ENCODE data around the gene VSTM4.

VSTM4 gene, protein sequence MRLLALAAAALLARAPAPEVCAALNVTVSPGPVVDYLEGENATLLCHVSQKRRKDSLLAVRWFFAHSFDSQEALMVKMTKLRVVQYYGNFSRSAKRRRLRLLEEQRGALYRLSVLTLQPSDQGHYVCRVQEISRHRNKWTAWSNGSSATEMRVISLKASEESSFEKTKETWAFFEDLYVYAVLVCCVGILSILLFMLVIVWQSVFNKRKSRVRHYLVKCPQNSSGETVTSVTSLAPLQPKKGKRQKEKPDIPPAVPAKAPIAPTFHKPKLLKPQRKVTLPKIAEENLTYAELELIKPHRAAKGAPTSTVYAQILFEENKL

DNA sequence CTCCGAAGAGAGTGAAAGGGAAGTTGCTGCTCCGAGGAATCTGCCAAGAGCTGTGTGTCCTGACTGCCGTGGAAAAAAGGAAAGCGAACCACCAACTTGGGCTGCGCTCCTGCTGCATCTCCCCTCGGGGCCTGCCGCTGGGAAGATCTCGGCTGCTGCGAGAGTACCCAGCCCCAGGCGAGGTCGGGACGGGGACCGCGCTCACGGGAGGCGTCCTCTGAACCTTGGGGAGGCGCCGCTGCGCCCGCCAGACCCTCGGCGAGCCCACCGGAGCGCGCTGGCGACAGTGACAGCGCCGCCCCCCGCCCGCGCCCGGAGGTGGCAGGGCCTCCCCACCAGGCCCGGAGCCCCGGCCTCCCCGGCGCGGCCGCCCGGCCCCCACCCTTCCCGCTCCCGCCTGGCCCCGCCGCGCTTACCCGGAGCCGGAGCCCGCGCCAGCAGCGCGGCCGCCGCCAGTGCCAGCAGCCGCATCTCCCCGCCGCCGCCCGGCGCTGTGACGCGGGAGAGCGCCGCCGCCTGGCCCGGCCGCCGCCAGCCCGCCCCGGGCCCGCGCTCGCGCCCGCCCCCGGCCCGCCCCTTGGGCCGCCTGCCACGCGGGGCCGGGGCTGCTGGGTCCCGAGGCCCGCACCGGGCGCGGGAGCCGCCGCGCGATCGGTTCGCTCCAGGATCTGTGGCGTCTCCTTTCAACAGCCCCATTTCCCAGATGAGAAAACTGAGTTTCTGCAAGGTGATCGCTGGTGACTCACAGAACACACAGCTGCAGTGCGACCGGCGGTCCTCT, at the start of gene VSTM4:
Gene VSTM4, minus strand, starts transcription at position 508 of the 781 bp plus-strand sequence. Its CDS starts 37 bp downstream, at position 471.
- no peak for DNase-seq

DNA sequence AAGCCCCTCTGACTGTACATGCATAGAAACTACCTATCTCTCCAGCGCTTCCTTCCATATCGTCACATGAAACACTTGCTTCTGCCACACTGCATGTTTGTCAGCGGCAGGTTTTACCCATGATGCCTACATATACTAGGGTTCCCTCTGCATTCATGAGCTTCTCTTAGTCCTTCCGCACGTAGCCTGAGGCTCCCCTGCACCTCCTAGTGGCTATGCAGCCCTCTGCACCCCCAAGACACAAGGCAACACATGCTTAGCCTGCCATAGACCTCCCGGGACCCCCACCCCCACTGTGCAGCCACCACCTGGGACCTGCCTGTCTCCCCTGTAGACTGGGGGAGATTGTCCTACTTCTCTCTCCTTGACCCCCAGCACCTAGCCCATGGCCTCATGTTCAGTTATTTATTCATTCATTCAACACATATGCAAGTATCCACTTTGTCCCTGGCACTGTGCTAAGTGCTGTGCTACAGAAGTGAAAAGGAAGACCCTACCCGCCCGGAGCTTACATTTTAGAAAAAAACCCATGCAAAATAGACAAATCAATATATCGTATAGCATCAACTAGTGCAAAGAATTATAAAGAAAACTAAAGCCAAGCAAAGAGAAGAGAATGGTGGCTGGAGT, 49.4 kb upstream of the VSTM4 start:
- DNase-seq = no peak

DNA sequence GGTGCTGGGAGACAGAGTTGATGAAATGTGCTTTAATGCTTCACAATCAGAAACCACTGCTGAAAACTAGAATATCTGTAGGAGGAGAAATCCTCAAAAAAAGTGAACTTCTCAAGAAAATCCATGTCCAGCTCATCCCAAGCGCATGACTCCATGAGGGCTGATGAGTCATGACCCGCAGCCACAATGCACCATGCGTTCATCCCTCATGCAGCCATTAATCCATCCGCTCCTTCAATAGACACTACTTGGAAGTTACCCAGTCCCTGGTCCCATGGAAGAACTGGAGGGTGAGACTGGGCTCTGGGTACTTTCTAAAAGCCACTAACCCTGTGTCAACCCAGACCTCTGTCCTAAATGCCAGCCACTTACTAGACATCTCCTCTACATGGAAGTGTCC, 48.4 kb upstream of the VSTM4 start:
- no peak for DNase-seq

DNA sequence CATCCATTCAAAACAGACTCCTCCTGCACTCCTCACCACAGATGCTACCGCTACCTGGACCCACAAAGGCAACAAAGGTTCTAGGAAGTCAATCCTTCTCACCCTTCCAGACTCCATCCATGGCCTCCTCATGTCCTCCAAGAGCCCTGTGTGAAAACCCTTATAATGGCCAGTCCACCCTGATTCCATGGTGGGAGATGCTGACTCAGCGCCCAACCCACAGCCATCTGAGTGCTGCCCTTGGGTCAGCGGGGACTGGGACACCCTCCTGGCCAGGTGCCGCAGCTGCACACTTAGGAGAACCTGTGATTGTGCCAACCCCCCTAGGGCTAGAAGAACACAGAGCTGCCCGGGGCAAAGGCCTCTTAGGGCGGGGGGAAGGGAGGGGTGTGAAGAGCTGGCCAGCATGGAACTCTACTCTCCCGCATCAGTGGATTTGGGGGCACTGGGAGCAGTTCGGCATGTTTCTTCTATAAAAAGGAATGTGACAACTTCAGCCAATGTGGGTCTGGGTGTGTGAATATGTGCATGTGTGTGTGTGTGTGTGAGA, 47.5 kb upstream of the VSTM4 start:
- DNase-seq = no peak

DNA sequence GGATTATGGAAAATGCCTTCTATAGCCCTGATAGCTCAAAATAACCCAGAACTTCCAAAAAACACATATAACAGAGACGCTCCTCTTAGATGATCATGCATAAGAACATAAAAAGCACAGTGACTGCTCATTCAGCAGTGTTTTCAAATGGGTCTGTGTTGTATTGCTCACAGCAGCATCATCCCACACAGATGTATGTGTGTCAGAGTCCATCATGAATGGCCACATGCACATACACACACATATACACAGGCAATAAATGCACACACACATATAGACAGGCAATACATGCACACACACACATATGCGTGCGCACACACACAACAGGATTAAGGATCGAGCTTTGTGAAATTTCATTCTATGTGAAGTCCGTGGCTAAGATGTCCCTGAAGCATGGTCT, 46.7 kb upstream of the VSTM4 start:
- DNase-seq = no peak

DNA sequence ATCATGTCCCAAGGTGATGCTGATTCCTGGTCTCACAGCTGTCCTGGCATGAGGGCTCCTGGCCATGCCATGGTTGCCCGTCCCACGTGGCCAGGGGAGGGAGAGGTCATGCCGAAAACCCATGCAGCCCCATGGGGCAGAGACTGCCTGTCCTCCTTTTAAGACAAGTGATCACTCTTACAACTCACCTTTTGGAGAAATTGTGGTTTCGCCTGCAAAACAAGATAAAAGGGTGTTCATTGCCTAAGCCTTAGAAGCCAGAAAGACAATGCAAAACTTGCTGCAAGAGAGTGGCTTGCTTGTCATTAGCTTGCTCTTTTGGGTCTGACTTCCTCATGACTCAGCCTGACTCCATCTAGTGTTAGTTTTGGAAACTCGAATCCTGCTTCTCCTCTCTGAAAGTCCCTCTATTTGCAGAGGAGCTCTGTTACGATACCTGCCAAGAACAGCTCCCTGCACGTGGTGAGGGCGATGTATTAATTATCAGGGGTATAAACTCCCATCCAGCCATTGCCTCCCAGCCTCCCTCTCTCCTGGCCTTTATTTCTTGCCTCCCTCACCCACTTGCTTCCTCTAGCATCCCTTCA, 46.2 kb upstream of the VSTM4 start:
- DNase-seq = no peak

DNA sequence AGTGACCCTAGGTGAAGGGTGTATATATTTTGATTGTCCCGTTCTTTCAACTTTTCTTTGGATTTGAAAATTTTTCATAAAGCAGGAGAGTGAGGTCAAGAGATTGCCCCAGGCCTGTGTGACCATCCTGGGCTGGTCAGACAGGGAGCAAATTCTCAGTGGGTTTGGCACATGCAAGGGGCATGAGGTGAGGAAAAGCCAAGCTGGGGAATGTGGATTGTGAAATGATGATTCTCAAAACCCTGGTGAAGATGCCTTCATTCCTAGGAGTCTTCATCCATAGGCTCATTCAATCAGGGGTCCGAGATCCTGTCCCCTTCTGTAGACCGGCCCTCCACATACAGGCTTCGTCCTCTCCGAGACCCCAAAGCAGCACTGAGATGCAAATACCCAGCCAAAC, 45.5 kb upstream of the VSTM4 start:
- no peak for DNase-seq

DNA sequence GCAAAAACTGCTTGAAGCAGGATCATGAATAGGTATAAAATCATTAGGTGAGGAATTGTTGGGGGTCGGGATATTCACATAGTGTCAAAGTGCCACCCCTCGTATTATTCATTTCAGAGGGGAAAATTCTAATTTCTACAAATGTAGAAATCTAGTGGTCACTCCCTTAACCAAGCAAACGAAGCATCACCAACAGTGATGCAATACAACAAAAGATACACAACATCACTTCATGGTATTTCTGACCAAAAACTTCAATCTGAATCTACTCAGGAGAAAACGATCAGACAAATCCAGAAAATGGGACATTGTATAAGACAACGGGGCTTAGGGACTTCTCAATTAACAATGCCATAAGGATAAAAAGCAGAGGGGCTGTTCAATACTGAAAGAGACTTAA, 44.8 kb upstream of the VSTM4 start:
- DNase-seq = no peak

DNA sequence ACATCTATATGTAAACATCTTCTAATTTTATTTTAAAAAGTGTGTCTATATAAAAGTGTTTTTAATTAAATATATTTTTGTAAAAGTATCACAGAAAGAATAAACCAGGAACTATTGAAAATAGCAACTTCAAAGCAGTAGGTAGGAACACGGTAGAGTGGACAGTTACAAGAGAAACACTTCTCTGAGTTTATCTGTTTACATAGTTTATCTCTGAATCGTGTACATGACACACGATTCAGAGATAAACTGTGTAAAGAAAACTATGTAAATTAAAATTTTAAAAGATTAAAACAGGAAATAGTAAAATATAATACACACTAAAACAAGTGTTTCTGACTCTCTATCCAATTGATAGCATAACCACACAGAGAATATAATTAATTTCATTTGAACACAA, 43.6 kb upstream of the VSTM4 start:
- DNase-seq = no peak

DNA sequence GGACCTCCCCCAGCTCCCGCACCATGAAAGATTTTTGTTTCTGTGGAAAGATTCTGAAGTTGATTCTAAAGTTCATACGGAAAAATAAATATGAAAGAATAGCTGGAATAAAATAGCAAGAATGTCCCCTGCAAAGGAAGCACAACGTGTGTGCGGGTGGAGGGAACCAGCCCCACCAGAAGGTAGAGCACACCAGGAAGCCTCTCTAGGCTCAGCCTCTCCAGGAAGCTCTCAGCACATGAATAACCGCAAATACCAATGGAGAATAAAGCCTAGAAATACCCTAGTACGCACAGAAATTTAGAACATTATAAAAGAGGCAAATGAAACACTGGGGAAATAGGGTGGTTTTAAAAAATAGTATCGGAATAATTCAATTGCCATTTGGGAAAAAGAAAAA, 43.1 kb upstream of the VSTM4 start:
- no peak for DNase-seq

DNA sequence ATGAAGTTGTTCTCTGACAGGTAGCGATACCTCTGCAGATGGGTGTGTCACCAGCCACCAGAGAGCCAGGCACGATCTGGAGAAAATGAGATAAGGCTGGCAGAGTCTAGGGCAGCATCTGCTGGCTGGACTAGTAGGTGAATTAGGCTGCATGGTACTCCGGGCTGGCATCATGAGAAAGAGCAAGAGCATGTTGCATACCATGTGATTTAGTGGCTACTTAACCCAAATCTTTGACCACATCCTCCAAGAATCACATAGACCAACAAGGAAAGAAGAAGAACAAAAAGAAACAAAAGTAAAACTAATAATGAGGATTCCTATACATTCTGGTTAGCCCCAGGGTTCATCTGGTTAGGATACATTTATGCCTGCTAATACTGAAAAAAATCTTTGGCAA, 41.9 kb upstream of the VSTM4 start:
- no peak for DNase-seq

DNA sequence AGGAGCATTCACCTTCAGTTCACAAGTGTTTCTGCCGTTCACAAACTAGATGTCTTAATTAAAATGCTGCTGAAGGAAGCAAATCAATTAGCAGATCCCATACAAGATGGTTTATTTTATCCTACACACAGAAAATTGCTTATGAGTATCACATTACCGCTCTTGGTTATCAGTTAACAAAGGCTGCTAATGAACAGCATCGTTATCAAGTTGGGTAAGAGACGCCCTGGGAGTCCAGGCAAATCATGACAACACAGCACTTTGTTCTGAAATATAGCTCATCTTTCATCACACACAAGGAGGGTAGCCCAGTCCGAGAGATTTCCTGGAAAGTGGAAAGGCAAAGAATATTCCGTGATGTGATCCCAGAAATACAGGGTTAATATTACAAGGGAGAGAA, 39.3 kb upstream of the VSTM4 start:
- no peak for DNase-seq

DNA sequence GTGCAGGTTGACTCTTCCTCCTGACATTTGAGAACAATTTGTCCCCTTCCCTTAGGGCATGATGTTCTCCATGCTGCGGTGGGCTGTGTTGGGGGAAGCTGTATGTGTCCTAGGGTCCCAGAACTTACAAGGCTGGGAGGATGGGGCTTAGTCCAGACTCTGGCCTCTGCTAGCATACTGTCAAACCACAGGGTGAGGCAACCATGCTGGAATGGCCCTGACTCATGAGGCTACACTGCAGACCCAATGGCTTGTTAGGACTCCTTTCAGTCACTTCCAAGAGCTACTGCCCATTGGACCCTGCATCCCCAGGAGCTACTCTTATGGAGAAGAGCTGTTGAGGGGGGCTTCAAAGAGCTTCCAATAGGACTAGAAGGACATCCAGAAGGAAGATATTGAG, 38.6 kb upstream of the VSTM4 start:
- DNase-seq = no peak

DNA sequence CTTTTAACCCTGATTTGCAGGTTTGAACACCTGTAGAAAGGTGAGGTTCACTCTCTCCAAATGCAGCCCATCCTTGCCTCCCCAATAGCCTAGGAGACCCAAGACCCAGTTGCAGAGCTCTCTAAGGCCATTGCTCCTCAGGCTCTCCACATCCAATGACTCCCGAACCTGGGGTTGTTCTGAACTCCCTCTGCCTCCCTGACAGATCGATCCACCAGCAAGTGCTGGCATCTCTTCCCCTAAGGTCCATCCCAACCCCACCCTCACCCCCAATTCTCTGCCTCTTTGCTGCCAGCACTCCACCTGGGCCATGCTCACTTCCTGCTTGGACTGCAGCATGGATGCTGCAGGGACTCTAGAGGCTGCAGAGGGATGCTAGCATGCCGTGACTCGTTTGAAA, 37.8 kb upstream of the VSTM4 start:
- no peak for DNase-seq

DNA sequence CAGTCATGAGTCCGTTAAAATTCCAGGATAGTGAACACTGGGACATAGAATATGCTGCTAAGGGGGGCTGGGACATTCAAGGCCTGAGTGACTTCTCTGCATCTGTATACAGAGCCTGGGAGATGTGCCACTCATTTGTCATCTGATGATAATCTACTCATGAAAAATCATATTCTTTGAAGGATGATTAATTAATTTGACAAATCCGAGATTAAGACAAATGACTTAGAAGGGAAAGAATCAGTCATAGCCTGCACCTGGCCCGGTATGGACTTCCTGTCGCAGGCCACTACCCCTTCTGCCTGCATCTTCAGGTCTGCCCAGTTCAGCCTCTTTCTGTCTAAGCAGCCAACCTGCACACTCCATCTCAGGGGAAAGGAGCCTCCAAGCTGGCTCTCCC, 37.3 kb upstream of the VSTM4 start:
- no peak for DNase-seq

DNA sequence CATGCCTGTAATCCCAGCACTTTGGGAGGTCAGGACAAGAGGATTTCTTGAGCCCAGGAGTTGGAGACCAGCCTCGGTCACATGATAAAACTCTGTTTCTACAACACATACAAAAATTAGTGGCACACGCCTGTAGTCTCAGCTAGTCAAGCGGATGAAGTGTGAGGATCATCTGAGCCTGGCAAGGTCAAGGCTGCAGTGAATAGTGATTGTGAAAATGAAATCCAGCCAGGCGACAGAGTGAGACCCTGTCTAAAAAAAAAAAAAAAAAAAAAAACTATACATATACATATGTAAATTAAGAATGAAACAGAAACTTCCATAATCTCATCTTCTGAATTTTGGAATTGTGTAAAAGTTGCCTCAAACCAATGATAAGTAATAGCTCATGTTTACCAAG, 36.7 kb upstream of the VSTM4 start:
- DNase-seq = no peak

DNA sequence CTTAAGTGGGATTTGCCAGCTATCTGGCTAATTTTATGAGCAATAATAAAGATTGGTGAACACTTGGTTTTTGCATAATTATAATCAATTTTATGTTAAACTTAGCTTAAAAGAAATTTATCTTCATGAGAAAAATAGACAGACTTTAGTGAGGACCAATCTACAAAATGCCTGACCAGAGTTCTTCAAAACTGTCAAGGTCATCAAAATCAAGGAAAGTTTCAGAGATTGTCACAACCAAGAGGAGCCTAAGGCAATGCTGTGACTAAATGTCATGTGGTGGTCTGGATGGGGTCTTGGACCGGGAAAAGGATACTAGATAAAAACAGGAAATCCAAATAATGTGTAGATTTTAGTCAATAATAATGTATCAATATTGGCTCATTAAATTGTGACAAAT, 36.2 kb upstream of the VSTM4 start:
- no peak for DNase-seq

DNA sequence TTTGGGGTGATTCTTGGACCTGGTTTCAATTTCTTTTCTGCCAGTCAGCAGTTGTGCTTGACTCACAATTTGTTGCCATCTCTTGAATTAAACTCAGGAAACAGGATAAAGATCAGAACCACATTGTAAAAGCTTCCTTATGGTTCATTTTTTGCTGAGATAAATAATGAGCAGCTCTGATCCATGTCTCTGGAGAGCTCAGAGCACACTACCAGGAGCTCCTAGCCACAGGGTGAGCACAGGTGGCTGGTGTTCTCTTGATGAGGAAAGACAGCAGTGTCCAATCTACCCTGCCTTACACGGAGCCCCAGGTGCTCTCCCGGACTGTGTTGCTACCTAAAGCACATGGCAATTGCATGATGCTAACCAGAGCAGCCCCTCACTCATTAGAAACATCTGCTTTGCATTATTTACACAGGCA, 35.7 kb upstream of the VSTM4 start:
- no peak for DNase-seq

DNA sequence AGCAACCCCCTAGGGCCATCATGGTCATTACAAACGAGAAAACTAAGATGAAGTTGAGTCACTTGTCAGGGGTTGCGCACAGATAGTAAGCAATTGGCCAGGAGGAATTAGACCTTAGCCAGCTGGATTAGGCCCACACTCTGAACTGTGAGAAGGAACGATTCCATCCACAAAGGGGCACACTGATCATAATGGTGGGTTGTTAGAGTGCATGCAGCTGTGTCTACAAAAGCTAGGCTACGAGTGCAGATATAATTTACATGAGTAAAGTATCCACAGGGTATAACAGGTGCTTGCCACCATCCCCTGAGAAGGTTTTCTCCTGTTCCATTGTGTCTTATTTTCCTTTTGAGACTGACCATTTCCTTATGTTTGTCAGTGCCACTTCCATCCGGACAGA, 35.1 kb upstream of the VSTM4 start:
- no peak for DNase-seq

DNA sequence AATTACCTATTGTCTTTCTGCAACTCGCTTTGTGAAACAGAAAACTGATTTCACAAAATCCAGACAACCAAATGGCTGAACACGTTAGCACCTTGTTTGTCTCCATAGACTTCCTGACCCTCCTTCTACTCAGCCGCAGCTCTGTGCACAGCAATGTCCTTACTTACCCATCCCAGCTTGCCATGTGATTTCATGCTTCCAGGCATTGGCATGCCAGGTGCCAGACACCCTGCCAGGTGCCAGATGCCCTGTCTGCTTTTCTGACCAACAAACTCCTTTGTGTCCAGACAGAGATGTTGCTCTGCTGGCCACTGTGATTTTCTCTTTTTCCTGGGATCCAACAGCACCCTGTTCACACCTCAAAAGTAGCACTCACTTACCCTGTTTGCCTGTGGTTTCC, 34.6 kb upstream of the VSTM4 start:
- no peak for DNase-seq

DNA sequence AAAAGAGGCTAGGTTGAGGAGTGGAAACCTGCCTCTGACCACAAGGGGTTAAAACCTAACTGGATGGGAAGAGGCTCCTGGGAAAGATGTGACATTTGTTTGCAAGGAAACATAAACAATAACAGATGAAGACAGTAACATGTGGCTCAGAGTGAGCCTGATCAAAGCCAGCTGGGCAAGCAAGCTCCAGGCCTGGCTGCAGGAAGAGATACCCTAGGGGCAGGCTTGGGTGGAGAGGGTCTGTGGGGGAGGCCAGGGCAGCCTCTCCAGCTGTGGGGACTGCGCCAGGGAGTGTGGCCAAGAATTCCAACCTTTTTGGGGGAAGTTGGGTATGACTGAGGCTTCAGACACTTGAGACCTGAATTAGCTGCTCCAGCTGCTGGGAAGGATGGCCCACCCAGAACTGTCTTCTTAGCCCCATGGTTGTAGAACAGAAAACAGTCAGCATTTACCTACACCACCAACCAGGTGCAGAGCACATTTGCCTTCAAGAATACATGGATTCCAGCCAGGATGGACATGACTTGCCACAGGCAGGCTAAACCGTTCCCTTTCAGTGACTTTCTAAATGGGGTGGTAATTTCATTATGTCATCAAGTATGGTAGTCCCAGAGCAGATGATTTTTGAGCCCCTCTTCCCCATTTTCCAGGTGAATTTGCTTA, 28.9 kb upstream of the VSTM4 start:
- no peak for DNase-seq

DNA sequence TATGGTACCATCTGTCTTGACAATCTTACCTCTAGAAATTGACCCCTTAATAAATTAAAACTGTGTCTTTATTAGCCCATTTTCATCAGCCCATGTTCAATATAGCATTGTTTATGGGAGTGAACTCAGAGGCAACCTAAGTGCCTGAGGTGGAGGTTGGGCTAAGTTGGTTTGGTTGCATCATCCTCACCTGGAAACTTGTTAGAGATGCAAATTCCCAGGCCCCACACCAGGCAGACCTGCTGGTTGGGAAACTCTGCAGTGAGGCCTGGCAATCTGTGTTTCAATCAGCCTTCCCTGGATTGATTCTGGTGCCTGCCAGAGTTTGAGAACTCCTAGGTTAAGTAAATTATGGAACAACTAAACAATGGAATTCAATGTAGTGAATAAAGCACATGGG, 27.9 kb upstream of the VSTM4 start:
- no peak for DNase-seq
